Fibroblast of pulmonary artery (primary cell): ENCODE measurements around the gene FAM227B.

Experiments
- DNase-seq: peaks from one replicate; pipeline ENCODE4 v3.0.0-alpha.2; 2010; ENCODE audit warnings: low read depth
- H3K4me3 ChIP-seq: replicated peaks from 2 replicates; pipeline ENCODE4 v1.5.1; 2011; ENCODE audit warnings: low read depth, mild to moderate bottlenecking, control low read depth, low read length, moderate library complexity
- CTCF ChIP-seq: IDR thresholded peaks from 2 replicates; pipeline ENCODE4 v1.5.1; 2011; ENCODE audit warnings: mild to moderate bottlenecking, control low read depth, low read length, inconsistent platforms; ENCODE audit errors: missing control alignments

The FAM227B gene

GRCh38 chr15:49428409-49429095 is 192.1 kb downstream of the FAM227B start:
- DNase-seq = peak; percentile 55
- TF ChIP-seq CTCF = no peak
- no peak overlapping the region for H3K4me3 ChIP-seq

- no peak for DNase-seq
- no peak for TF ChIP-seq CTCF
- H3K4me3 ChIP-seq = no peak overlapping the region
Observed at GRCh38 chr15:49427372-49427771, 193.2 kb downstream of the FAM227B start.

GRCh38 chr15:49424954-49425353 is 195.7 kb downstream of the FAM227B start:
- DNase-seq = no peak
- no peak for TF ChIP-seq CTCF
- peak overlapping the region; percentile 38 for H3K4me3 ChIP-seq

GRCh38 chr15:49423901-49424550 is 196.6 kb downstream of the FAM227B start:
- peak overlapping the region; percentile 38 for H3K4me3 ChIP-seq
- peak; percentile 24 for DNase-seq
- TF ChIP-seq CTCF = no peak

- TF ChIP-seq CTCF = no peak
- H3K4me3 ChIP-seq = peak within 1 kb of the TSS; percentile 38
- peak; percentile 43 for DNase-seq
Observed at GRCh38 chr15:49423021-49423420, 197.6 kb downstream of the FAM227B start, which contains the start of gene FGF7. TSS of gene FGF7 (plus strand) at chr15:49423242. CDS start at chr15:49424298, 1,056 bp downstream.

- no peak overlapping the region for H3K4me3 ChIP-seq
- TF ChIP-seq CTCF = peak; percentile 64
Observed at GRCh38 chr15:49421991-49422390, 198.6 kb downstream of the FAM227B start.

More at GRCh38 chr15:49421991-49422390, 198.6 kb downstream of the FAM227B start:
- peak; percentile 66 for DNase-seq
